CD14-positive monocyte (primary cell): ENCODE results near the gene KRTAP21-2. TPM values are rescaled to one million over a fixed set of nuclear protein-coding genes. Genes with fewer than 3 reads are reported as not detected.
"Not testable (repeated sequence)": the region's sequence is repeated elsewhere in the genome, so short reads cannot be mapped to it uniquely, and the experiment has no call there.

Source experiments
- DNase-seq, 3 donors: peaks; one replicate each; pipeline ENCODE4 v3.0.0-alpha.2; 2011 to 2022
- H2AFZ ChIP-seq: 2 replicates; pipeline ENCODE4 v1.6.0; 2012; ENCODE audit warnings: mild to moderate bottlenecking, low read depth, low read length, inconsistent platforms; ENCODE audit not compliant: insufficient read depth, poor library complexity, severe bottlenecking
- H3K27ac ChIP-seq, 2 donors: 1 replicate in 1 of 2; 2 replicates in 1 of 2; pipeline ENCODE4 v1.5.1; 2012 to 2013; ENCODE audit warnings: low read length in 2 of 2, control low read depth in 1 of 2, inconsistent platforms in 1 of 2, low read depth in 1 of 2, mild to moderate bottlenecking in 1 of 2
- H3K27me3 ChIP-seq, 2 donors: one replicate each; pipeline versions ENCODE4 v1.6.0 to v1.6.1; 2011 to 2013; ENCODE audit warnings: low read length in 2 of 2; ENCODE audit not compliant: control insufficient read depth in 2 of 2, insufficient read depth in 2 of 2
- H3K36me3 ChIP-seq, 2 donors: replicated peaks in 1 of 2; 1 replicate in 1 of 2; 2 replicates in 1 of 2; pipeline versions ENCODE4 v1.5.1 to v1.6.1; 2012 to 2013; ENCODE audit warnings: low read length in 2 of 2, control low read depth in 1 of 2, inconsistent platforms in 1 of 2, mild to moderate bottlenecking in 1 of 2; ENCODE audit not compliant: insufficient read depth in 2 of 2, control insufficient read depth in 1 of 2
- H3K4me1 ChIP-seq, 2 donors: 1 replicate in 1 of 2; 2 replicates in 1 of 2; pipeline versions ENCODE4 v1.5.1 to v1.6.1; 2012 to 2013; ENCODE audit warnings: low read length in 2 of 2, control low read depth in 1 of 2, inconsistent platforms in 1 of 2, mild to moderate bottlenecking in 1 of 2, moderate library complexity in 1 of 2; ENCODE audit not compliant: insufficient read depth in 2 of 2, control insufficient read depth in 1 of 2
- H3K4me2 ChIP-seq: replicated peaks from 2 replicates; pipeline ENCODE3; 2012; ENCODE audit warnings: low read length, moderate library complexity, mild to moderate bottlenecking; ENCODE audit not compliant: poor library complexity, severe bottlenecking; ENCODE audit errors: extremely low read depth
- H3K4me3 ChIP-seq, 3 experiments: fragments of 200-600 bp in 1 of 3; sonication (generic) in 1 of 3; replicated peaks in 1 of 3; 1 replicate in 2 of 3; 2 replicates in 1 of 3; pipeline ENCODE4 v1.5.1; 2011 to 2013; ENCODE audit warnings: low read length in 3 of 3, mild to moderate bottlenecking in 3 of 3, control low read depth in 2 of 3, low read depth in 2 of 3, inconsistent platforms in 1 of 3, moderate library complexity in 1 of 3
- H3K79me2 ChIP-seq: 2 replicates; pipeline ENCODE4 v1.6.0; 2012; ENCODE audit warnings: mild to moderate bottlenecking, control low read depth, inconsistent platforms, low read length, moderate library complexity; ENCODE audit not compliant: insufficient read depth
- H3K9ac ChIP-seq: 2 replicates; pipeline ENCODE4 v1.6.0; 2017; ENCODE audit warnings: low read length, mild to moderate bottlenecking; ENCODE audit not compliant: insufficient read depth, poor library complexity, severe bottlenecking
- H3K9me3 ChIP-seq, 2 donors: replicated peaks in 1 of 2; 1 replicate in 1 of 2; 2 replicates in 1 of 2; pipeline versions ENCODE4 v1.5.1 to v1.6.1; 2012 to 2013; ENCODE audit warnings: low read length in 2 of 2, control low read depth in 1 of 2; ENCODE audit not compliant: control insufficient read depth in 1 of 2, insufficient read depth in 1 of 2
- H4K20me1 ChIP-seq: 2 replicates; pipeline ENCODE4 v1.6.0; 2012; ENCODE audit warnings: mild to moderate bottlenecking, low read length, control low read depth, moderate library complexity; ENCODE audit not compliant: insufficient read depth
- H3K27ac Mint-ChIP-seq, 7 donors: one replicate each; pipeline ENCODE4 v1.8.0; 2020; ENCODE audit warnings: mild to moderate bottlenecking in 7 of 7, mixed read lengths in 7 of 7, moderate library complexity in 6 of 7, inconsistent platforms in 2 of 7
- H3K27me3 Mint-ChIP-seq, 3 donors: one replicate each; pipeline ENCODE4 v1.8.0; 2021 to 2022; ENCODE audit warnings: low read depth in 3 of 3, mild to moderate bottlenecking in 3 of 3, mixed read lengths in 3 of 3, moderate library complexity in 3 of 3, inconsistent platforms in 1 of 3
- H3K36me3 Mint-ChIP-seq, 2 donors: one replicate each; pipeline ENCODE4 v1.8.0; 2020; ENCODE audit warnings: mixed read lengths in 2 of 2, inconsistent platforms in 1 of 2, mild to moderate bottlenecking in 1 of 2
- H3K4me1 Mint-ChIP-seq: one replicate; pipeline ENCODE4 v1.8.0; 2020; ENCODE audit warnings: mild to moderate bottlenecking, mixed read lengths
- H3K4me3 Mint-ChIP-seq, 2 donors: one replicate each; pipeline ENCODE4 v1.8.0; 2020; ENCODE audit warnings: mild to moderate bottlenecking in 2 of 2, mixed read lengths in 2 of 2, moderate library complexity in 1 of 2
- H3K9me3 Mint-ChIP-seq, 7 donors: one replicate each; pipeline ENCODE4 v1.8.0; 2020 to 2022; ENCODE audit warnings: mixed read lengths in 7 of 7, mild to moderate bottlenecking in 6 of 7, moderate library complexity in 6 of 7, inconsistent platforms in 2 of 7
- CTCF ChIP-seq: fragments of 200-600 bp; IDR thresholded peaks from one replicate; pipeline ENCODE4 v1.8.0; 2022; ENCODE audit warnings: antibody characterized with exemption, mild to moderate bottlenecking
- WGBS: methylation state at CpG from one replicate; pipeline ENCODE4 v1.1.5; 2013; ENCODE audit warnings: missing lambda C conversion rate; ENCODE audit not compliant: insufficient coverage; 5-methylcytosine and 5-hydroxymethylcytosine counted together
- intact Hi-C, 2 donors: fragments of 100-400 bp; cut with micrococcal nuclease; formaldehyde crosslinking; loops; one replicate each; pipeline versions ENCODE4 v1.15.0 to v1.15.1; 2023
- polyA plus RNA-seq, 3 donors: library from polyadenylated mRNA; depleted of rRNA in 1 of 3; unstranded in 2 of 3; stranded (reverse) in 1 of 3; fragments of 300-500 nt in 2 of 3; fragments of >200 nt in 1 of 3; fragmentation: Illumina TruSeq in 2 of 3; gene quantifications; 1 replicate in 2 of 3; 2 replicates in 1 of 3; pipeline ENCODE4 v1.2.3, GENCODE V29; 2012 to 2021

Gene KRTAP21-2
- polyA plus RNA-seq, 3 donors, result not detected

- H3K27ac Mint-ChIP-seq, result peak overlapping the region in 1 of 7 donors; percentile 27
Measured at GRCh38 chr21:30760776-30761175, 13.7 kb upstream of the KRTAP21-2 start.

GRCh38 chr21:30758306-30758705 lies 11.2 kb upstream of the KRTAP21-2 start:
- no peak for TF ChIP-seq CTCF
- no peaks in the 10 kb centered on the region for H3K4me1 ChIP-seq
- Mint-ChIP-seq H3K4me1 (no peaks in the 10 kb centered on the region), H3K27ac (no peak overlapping the region), H3K27me3 (no peaks in the 10 kb centered on the region), H3K36me3 (no peaks in the 10 kb centered on the region), H3K9me3 (peaks cover 2 to 14% (median 7%) of the 10 kb centered on the region in 7 donors), H3K4me3 (no peak overlapping the region)
- H3K9ac ChIP-seq, result no peak overlapping the region
- no peaks in the 10 kb centered on the region for H3K27me3 ChIP-seq
- no peak overlapping the region for H3K4me2 ChIP-seq
- no peaks in the 10 kb centered on the region for H3K79me2 ChIP-seq
- WGBS, result 86% methylated on average over 1 of the region's 2 CpGs
- no peak overlapping the region for H3K27ac ChIP-seq
- intact Hi-C loops, result no loop called here
- peaks cover 6 to 9% of the 10 kb centered on the region in 2 donors for H3K9me3 ChIP-seq
- H2AFZ ChIP-seq, result no peak overlapping the region
- H3K36me3 ChIP-seq, result no peaks in the 10 kb centered on the region
- no peaks in the 10 kb centered on the region for H4K20me1 ChIP-seq
- no peak overlapping the region for H3K4me3 ChIP-seq
- no peak for DNase-seq

More at GRCh38 chr21:30760776-30761175, 13.7 kb upstream of the KRTAP21-2 start:
- no peak for TF ChIP-seq CTCF
- no peak for DNase-seq
- no peaks in the 10 kb centered on the region for H3K4me1 ChIP-seq
- H3K36me3 ChIP-seq, result no peaks in the 10 kb centered on the region
- no peaks in the 10 kb centered on the region for H3K79me2 ChIP-seq
- peaks cover 3 to 9% of the 10 kb centered on the region in 2 donors for H3K9me3 ChIP-seq
- no peaks in the 10 kb centered on the region for H4K20me1 ChIP-seq
- no peaks in the 10 kb centered on the region for H3K27me3 ChIP-seq
- intact Hi-C loops, result no loop called here
- H3K27me3 Mint-ChIP-seq, result no peaks in the 10 kb centered on the region
- no peak overlapping the region for H3K27ac ChIP-seq
- no peaks in the 10 kb centered on the region for H3K4me1 Mint-ChIP-seq
- no peak overlapping the region for H3K4me2 ChIP-seq
- H3K4me3 Mint-ChIP-seq, result no peak overlapping the region
- H3K9me3 Mint-ChIP-seq, result peaks cover 2 to 9% (median 6%) of the 10 kb centered on the region in 7 donors
- H3K4me3 ChIP-seq, result no peak overlapping the region
- no peak overlapping the region for H2AFZ ChIP-seq
- 100% methylated on average over 1 of the region's 2 CpGs for WGBS
- H3K9ac ChIP-seq, result no peak overlapping the region
- H3K36me3 Mint-ChIP-seq, result no peaks in the 10 kb centered on the region

GRCh38 chr21:30755328-30755727 lies 8.3 kb upstream of the KRTAP21-2 start, which contains the start of gene KRTAP21-1:
KRTAP21-1 (minus strand) TSS chr21:30755428; CDS start chr21:30755378, 50 bp downstream.
- H3K27me3 Mint-ChIP-seq, H3K79me2 ChIP-seq, H4K20me1 ChIP-seq, H3K4me3 ChIP-seq, H3K36me3 ChIP-seq, H2AFZ ChIP-seq, H3K9ac ChIP-seq, H3K4me3 Mint-ChIP-seq, H3K27ac Mint-ChIP-seq, H3K4me1 ChIP-seq, H3K4me2 ChIP-seq, H3K27ac ChIP-seq, H3K4me1 Mint-ChIP-seq, H3K9me3 ChIP-seq, H3K27me3 ChIP-seq, H3K36me3 Mint-ChIP-seq, DNase-seq, intact Hi-C loops: not testable (repeated sequence)
- no CpG with 5 or more reads among the region's 2 CpGs for WGBS
- peaks cover 2 to 14% (median 7%) of the 10 kb centered on the region in 7 donors for H3K9me3 Mint-ChIP-seq
